SK-N-SH treated with all-trans-retinoic acid at 6 μM for 48 hours (cell line): ENCODE data around the gene FICD.

ENCODE experiments used
- ATAC-seq: fragments of 200-7000 bp; cut with Tn5 transposase; 3 replicates; pipeline ENCODE4 v1.9.1; 2020; ENCODE audit warnings: mild to moderate bottlenecking, moderate library complexity
- ARNTL ChIP-seq: fragments of 450-650 bp; formaldehyde crosslinking; IDR thresholded peaks from 2 replicates; pipeline ENCODE4 v1.5.0; 2020; ENCODE audit warnings: low read depth, mild to moderate bottlenecking, moderate library complexity, borderline replicate concordance
- BACH2 ChIP-seq: fragments of 250-450 bp; sonication (Bioruptor Pico); IDR thresholded peaks from 2 replicates; pipeline ENCODE4 v1.9.0; 2021; ENCODE audit warnings: mild to moderate bottlenecking, borderline replicate concordance
- CSDC2 ChIP-seq: fragments of 250-450 bp; sonication (Bioruptor Pico); IDR thresholded peaks from 2 replicates; pipeline ENCODE4 v1.5.0; 2020; ENCODE audit warnings: mild to moderate bottlenecking, moderate library complexity
- ESRRG ChIP-seq: fragments of 250-450 bp; sonication (Bioruptor Pico); IDR thresholded peaks from 2 replicates; pipeline ENCODE4 v1.6.1; 2021; ENCODE audit warnings: mild to moderate bottlenecking
- GLIS3 ChIP-seq: fragments of 250-450 bp; sonication (Bioruptor Pico); IDR thresholded peaks from 2 replicates; pipeline ENCODE4 v1.5.0; 2020; ENCODE audit warnings: mild to moderate bottlenecking, moderate library complexity
- OSR1 ChIP-seq: fragments of 250-450 bp; sonication (Bioruptor Pico); IDR thresholded peaks from 2 replicates; pipeline ENCODE4 v1.8.0; 2022; ENCODE audit warnings: moderate library complexity, mild to moderate bottlenecking, inconsistent platforms
- PPARA ChIP-seq: fragments of 250-450 bp; sonication (Bioruptor Pico); IDR thresholded peaks from 2 replicates; pipeline ENCODE4 v1.5.0; 2020; ENCODE audit warnings: mild to moderate bottlenecking, borderline replicate concordance
- RARB ChIP-seq: fragments of 250-450 bp; sonication (Bioruptor Pico); IDR thresholded peaks from 2 replicates; pipeline ENCODE4 v1.8.0; 2021; ENCODE audit warnings: mild to moderate bottlenecking, moderate library complexity
- SNAI2 ChIP-seq: fragments of 250-450 bp; sonication (Bioruptor Pico); IDR thresholded peaks from 2 replicates; pipeline ENCODE4 v1.5.0; 2020; ENCODE audit warnings: mild to moderate bottlenecking, moderate library complexity
- TCF4 ChIP-seq: fragments of 250-450 bp; sonication (Bioruptor Pico); IDR thresholded peaks from 2 replicates; pipeline ENCODE4 v1.8.0; 2021; ENCODE audit warnings: mild to moderate bottlenecking, moderate library complexity, borderline replicate concordance
- TOX ChIP-seq: fragments of 250-450 bp; sonication (Bioruptor Pico); IDR thresholded peaks from 2 replicates; pipeline ENCODE4 v1.8.0; 2021; ENCODE audit warnings: mild to moderate bottlenecking, moderate library complexity, borderline replicate concordance
- ZFP3 ChIP-seq: fragments of 250-450 bp; sonication (Bioruptor Pico); IDR thresholded peaks from 2 replicates; pipeline ENCODE4 v1.5.0; 2020; ENCODE audit warnings: mild to moderate bottlenecking, moderate library complexity
- ZNF565 ChIP-seq: fragments of 450-650 bp; formaldehyde crosslinking; conservative IDR thresholded peaks from 2 replicates; pipeline ENCODE4 v1.5.0; 2020; ENCODE audit warnings: low read depth, mild to moderate bottlenecking, moderate library complexity
- ZNF8 ChIP-seq: fragments of 450-650 bp; formaldehyde crosslinking; IDR thresholded peaks from 2 replicates; pipeline ENCODE4 v1.5.0; 2020; ENCODE audit warnings: mild to moderate bottlenecking, moderate library complexity
- TF ChIP-seq, protein P1 (sequence below): fragments of 250-450 bp; sonication (Bioruptor Pico); IDR thresholded peaks from 2 replicates; pipeline ENCODE4 v1.5.1; 2020; ENCODE audit warnings: low read depth, mild to moderate bottlenecking, moderate library complexity
- TF ChIP-seq, protein P2 (sequence below): fragments of 250-450 bp; sonication (Bioruptor Pico); IDR thresholded peaks from 2 replicates; pipeline ENCODE4 v1.8.0; 2020; ENCODE audit warnings: mild to moderate bottlenecking, moderate library complexity, borderline replicate concordance
- TF ChIP-seq, protein P3 (sequence below): fragments of 250-450 bp; sonication (Bioruptor Pico); IDR thresholded peaks from 2 replicates; pipeline ENCODE4 v1.5.0; 2020; ENCODE audit warnings: mild to moderate bottlenecking, moderate library complexity
- TF ChIP-seq, protein P4 (sequence below): fragments of 250-450 bp; sonication (Bioruptor Pico); IDR thresholded peaks from 2 replicates; pipeline ENCODE4 v1.5.1; 2021; ENCODE audit warnings: mild to moderate bottlenecking, moderate library complexity
- TF ChIP-seq, protein P5 (sequence below): fragments of 250-450 bp; sonication (Bioruptor Pico); IDR thresholded peaks from 2 replicates; pipeline ENCODE4 v1.8.0; 2021; ENCODE audit warnings: low read depth, mild to moderate bottlenecking, moderate library complexity, borderline replicate concordance

The FICD gene

DNA sequence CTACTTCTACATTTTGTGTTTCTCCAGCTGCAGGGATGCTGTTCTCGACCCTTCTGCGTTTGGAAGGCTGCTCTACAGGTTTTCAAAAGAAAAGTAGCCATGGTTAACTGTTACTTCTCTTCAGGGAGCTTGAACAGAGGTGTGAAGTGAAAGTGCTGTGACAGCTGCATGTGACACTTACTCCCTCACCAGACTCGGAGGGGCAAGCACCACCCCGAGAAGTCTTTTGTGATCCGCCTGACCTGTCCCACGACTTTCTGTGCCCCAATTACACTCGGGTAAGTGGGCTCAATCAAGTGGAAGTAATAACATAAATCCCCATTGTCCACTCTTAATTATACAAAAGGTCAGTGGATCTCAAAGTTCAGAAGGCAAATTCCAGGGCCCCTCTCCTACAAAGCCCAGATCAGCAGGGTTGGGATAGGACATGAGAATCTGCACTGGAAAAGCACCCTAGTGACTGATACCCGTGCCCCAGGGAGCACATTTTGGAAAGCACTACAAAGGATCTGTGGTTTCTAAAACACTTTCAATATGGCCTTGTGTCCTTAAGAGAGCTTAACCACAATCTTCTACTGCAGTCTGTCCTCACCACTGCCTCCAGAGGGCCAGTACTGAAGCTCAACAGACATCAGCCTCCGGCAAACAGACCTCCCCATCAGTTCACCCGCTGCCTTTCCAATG is 11.5 kb downstream of the FICD start:
- TF ChIP-seq CSDC2 (CRISPR knock-in tag) = no peak
- TF ChIP-seq, protein P1, sequence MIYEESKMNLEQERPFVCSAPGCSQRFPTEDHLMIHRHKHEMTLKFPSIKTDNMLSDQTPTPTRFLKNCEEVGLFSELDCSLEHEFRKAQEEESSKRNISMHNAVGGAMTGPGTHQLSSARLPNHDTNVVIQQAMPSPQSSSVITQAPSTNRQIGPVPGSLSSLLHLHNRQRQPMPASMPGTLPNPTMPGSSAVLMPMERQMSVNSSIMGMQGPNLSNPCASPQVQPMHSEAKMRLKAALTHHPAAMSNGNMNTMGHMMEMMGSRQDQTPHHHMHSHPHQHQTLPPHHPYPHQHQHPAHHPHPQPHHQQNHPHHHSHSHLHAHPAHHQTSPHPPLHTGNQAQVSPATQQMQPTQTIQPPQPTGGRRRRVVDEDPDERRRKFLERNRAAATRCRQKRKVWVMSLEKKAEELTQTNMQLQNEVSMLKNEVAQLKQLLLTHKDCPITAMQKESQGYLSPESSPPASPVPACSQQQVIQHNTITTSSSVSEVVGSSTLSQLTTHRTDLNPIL (CRISPR knock-in tag) = no peak
- ATAC-seq = peak; percentile 61

DNA sequence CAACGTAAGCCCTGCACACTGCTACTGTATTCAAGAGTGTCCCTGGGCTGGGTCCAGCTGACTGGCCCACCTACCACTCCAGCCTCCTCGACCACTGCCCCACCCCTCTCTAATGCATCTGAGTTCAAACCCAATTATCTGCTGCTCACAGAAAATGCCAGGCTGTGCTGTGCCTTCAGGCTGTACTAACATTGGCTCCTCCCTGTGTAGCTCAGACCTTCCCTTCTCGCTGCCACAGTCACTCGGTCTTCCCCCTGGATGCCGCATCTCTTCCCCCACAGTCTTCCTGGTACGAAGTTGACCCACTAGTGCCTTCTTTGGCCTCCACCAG is 12.1 kb downstream of the FICD start:
- no peak for ATAC-seq
- TF ChIP-seq, protein P2, sequence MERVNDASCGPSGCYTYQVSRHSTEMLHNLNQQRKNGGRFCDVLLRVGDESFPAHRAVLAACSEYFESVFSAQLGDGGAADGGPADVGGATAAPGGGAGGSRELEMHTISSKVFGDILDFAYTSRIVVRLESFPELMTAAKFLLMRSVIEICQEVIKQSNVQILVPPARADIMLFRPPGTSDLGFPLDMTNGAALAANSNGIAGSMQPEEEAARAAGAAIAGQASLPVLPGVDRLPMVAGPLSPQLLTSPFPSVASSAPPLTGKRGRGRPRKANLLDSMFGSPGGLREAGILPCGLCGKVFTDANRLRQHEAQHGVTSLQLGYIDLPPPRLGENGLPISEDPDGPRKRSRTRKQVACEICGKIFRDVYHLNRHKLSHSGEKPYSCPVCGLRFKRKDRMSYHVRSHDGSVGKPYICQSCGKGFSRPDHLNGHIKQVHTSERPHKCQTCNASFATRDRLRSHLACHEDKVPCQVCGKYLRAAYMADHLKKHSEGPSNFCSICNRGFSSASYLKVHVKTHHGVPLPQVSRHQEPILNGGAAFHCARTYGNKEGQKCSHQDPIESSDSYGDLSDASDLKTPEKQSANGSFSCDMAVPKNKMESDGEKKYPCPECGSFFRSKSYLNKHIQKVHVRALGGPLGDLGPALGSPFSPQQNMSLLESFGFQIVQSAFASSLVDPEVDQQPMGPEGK (CRISPR knock-in tag) = no peak
- TF ChIP-seq SNAI2 (CRISPR knock-in tag) (no peak), TOX (CRISPR knock-in tag) (no peak), ZNF565 (CRISPR knock-in tag) (no peak), RARB (no peak)
- TF ChIP-seq, protein P1 (CRISPR knock-in tag) = no peak
- TF ChIP-seq, all 23 proteins: peak for 0

DNA sequence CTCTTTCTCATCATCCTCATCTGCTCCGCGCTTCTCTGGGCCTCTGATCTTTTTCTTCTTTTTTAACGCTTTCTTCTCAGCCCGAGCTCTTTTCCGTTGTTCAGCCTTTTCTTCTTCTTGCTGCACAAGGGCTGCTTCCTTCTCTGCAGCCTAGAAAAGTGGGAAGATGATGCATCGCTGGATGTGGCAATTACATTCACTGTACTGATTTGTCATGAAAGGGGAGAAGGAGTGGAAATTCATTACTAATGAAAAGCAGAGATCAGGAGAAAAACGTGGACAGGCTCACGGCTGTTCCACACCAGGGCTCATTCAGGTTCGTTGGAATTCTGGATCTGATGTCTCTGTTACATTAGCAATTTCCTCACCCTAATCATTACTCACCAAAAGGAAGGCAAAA is 15.1 kb downstream of the FICD start:
- TF ChIP-seq, protein P1 (CRISPR knock-in tag) = no peak
- no peak for TF ChIP-seq TOX (CRISPR knock-in tag)
- no peak for TF ChIP-seq TCF4 (CRISPR knock-in tag)
- TF ChIP-seq, protein P3, sequence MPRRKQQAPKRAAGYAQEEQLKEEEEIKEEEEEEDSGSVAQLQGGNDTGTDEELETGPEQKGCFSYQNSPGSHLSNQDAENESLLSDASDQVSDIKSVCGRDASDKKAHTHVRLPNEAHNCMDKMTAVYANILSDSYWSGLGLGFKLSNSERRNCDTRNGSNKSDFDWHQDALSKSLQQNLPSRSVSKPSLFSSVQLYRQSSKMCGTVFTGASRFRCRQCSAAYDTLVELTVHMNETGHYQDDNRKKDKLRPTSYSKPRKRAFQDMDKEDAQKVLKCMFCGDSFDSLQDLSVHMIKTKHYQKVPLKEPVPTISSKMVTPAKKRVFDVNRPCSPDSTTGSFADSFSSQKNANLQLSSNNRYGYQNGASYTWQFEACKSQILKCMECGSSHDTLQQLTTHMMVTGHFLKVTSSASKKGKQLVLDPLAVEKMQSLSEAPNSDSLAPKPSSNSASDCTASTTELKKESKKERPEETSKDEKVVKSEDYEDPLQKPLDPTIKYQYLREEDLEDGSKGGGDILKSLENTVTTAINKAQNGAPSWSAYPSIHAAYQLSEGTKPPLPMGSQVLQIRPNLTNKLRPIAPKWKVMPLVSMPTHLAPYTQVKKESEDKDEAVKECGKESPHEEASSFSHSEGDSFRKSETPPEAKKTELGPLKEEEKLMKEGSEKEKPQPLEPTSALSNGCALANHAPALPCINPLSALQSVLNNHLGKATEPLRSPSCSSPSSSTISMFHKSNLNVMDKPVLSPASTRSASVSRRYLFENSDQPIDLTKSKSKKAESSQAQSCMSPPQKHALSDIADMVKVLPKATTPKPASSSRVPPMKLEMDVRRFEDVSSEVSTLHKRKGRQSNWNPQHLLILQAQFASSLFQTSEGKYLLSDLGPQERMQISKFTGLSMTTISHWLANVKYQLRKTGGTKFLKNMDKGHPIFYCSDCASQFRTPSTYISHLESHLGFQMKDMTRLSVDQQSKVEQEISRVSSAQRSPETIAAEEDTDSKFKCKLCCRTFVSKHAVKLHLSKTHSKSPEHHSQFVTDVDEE = no peak
- TF ChIP-seq ZNF8 (CRISPR knock-in tag) = no peak
- TF ChIP-seq ESRRG (CRISPR knock-in tag) = no peak
- TF ChIP-seq, protein P4, sequence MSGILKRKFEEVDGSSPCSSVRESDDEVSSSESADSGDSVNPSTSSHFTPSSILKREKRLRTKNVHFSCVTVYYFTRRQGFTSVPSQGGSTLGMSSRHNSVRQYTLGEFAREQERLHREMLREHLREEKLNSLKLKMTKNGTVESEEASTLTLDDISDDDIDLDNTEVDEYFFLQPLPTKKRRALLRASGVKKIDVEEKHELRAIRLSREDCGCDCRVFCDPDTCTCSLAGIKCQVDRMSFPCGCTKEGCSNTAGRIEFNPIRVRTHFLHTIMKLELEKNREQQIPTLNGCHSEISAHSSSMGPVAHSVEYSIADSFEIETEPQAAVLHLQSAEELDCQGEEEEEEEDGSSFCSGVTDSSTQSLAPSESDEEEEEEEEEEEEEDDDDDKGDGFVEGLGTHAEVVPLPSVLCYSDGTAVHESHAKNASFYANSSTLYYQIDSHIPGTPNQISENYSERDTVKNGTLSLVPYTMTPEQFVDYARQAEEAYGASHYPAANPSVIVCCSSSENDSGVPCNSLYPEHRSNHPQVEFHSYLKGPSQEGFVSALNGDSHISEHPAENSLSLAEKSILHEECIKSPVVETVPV = no peak
- TF ChIP-seq BACH2 (CRISPR knock-in tag) = no peak
- TF ChIP-seq ARNTL = no peak
- TF ChIP-seq ZFP3 (CRISPR knock-in tag) = no peak
- TF ChIP-seq PPARA = no peak
- no peak for TF ChIP-seq OSR1 (CRISPR knock-in tag)
- TF ChIP-seq SNAI2 (CRISPR knock-in tag) = no peak
- TF ChIP-seq, protein P5, sequence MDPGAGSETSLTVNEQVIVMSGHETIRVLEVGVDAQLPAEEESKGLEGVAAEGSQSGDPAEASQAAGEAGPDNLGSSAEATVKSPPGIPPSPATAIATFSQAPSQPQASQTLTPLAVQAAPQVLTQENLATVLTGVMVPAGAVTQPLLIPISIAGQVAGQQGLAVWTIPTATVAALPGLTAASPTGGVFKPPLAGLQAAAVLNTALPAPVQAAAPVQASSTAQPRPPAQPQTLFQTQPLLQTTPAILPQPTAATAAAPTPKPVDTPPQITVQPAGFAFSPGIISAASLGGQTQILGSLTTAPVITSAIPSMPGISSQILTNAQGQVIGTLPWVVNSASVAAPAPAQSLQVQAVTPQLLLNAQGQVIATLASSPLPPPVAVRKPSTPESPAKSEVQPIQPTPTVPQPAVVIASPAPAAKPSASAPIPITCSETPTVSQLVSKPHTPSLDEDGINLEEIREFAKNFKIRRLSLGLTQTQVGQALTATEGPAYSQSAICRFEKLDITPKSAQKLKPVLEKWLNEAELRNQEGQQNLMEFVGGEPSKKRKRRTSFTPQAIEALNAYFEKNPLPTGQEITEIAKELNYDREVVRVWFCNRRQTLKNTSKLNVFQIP (CRISPR knock-in tag) = no peak
- TF ChIP-seq, protein P2 (CRISPR knock-in tag) = no peak
- no peak for TF ChIP-seq CSDC2 (CRISPR knock-in tag)
- TF ChIP-seq GLIS3 = no peak

More for the DNA sequence above, 15.1 kb downstream of the FICD start:
- no peak for ATAC-seq
